ENCODE measurements around the gene WDR41.

The WDR41 gene

DNA sequence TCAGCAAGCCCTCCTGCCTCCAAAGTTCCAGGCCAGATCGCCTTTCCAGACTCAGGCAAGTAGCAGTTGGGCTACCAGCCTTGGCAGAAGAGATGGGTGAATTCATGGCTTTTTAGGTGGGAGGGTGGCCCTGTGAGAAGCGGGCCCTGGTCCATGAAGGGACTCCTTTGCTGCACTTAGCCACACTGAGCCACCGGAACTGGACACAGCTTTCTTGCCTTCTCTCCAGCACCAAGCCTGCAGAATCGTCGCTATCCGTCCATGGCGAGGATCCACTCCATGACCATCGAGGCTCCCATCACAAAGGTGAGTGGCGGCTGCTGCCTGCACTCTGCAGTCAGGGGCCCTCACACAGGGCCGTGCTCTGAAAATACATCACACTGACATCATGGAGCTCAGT, 85.0 kb downstream of the WDR41 start:
- TF ChIP-seq, protein P1, sequence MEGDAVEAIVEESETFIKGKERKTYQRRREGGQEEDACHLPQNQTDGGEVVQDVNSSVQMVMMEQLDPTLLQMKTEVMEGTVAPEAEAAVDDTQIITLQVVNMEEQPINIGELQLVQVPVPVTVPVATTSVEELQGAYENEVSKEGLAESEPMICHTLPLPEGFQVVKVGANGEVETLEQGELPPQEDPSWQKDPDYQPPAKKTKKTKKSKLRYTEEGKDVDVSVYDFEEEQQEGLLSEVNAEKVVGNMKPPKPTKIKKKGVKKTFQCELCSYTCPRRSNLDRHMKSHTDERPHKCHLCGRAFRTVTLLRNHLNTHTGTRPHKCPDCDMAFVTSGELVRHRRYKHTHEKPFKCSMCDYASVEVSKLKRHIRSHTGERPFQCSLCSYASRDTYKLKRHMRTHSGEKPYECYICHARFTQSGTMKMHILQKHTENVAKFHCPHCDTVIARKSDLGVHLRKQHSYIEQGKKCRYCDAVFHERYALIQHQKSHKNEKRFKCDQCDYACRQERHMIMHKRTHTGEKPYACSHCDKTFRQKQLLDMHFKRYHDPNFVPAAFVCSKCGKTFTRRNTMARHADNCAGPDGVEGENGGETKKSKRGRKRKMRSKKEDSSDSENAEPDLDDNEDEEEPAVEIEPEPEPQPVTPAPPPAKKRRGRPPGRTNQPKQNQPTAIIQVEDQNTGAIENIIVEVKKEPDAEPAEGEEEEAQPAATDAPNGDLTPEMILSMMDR (conservative IDR thresholded peaks at IDR 0.05; ENCODE audit: low read length), result no peak
- no peak overlapping the region for H3K4me3 ChIP-seq (ENCODE audit: low read length)
- DNase-seq (ENCODE audit: low read depth), result no peak

DNA sequence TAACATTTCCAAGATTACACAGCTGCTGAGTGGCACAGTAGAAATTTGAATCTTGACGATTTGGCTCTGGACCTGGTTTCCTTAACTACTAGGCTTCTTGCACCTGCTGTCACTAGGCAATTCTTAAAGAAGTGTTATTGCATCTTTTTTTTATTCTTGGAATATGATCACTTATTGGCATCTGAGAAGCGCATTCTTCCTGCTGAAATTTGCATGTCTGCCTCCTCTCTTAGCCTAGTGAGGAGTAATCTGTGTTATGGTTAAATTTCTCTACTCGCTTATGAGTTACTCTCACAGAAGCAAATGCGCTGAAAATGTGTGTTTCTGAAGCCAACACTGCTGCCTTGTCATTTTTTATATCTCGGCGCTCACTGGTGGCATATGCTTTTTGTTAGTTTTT, 89.3 kb downstream of the WDR41 start:
- no peak for DNase-seq (ENCODE audit: low read depth)
- no peak overlapping the region for H3K4me3 ChIP-seq (ENCODE audit: low read length)
- TF ChIP-seq, protein P1 (conservative IDR thresholded peaks at IDR 0.05; ENCODE audit: low read length), result no peak

DNA sequence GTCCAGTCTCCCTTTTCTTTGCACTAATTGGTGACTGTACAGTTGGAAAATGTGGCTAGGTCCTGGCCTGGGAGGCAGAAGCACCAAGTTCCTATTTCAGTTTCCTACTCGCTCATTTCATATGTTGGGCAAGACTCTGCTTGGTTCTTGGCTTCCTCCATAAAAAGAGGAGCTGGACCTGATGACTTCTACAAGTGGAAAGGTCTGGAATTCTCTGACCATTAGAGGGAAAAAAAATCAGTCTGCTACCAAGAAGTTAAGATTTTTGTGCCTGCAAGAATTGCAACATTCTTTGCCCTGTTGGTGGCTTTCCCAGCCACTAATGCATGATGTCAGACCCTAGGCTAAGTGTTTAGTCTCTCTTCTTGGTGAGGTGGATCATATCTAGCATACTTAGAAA, 91.5 kb downstream of the WDR41 start:
- TF ChIP-seq, protein P1 (conservative IDR thresholded peaks at IDR 0.05; ENCODE audit: low read length), result no peak
- DNase-seq (ENCODE audit: low read depth), result peak; percentile 89

DNA sequence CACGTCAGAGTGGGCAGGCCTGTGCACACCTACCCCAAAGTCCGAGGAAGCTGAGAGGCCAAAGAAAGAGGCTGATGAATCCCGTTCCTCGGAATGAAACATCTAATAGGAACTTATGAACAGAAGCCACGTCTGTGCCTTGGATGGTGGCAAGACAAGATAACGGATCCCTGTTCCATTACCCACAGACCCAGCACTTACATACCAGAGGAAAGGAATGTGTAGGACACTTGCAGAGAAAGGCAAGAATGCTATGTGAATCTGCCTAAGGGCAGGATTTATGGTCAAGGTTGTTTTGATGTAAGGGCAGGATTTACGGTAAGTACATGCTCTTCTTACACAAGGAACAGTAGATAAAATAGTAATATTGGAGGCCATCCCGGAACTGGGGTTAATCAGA, 93.2 kb downstream of the WDR41 start:
- TF ChIP-seq, protein P1 (conservative IDR thresholded peaks at IDR 0.05; ENCODE audit: low read length), result no peak
- H3K4me3 ChIP-seq (ENCODE audit: low read length), result no peak overlapping the region
- DNase-seq (ENCODE audit: low read depth), result peak; percentile 29

More for the DNA sequence above, 91.5 kb downstream of the WDR41 start:
- no peak overlapping the region for H3K4me3 ChIP-seq (ENCODE audit: low read length)

DNA sequence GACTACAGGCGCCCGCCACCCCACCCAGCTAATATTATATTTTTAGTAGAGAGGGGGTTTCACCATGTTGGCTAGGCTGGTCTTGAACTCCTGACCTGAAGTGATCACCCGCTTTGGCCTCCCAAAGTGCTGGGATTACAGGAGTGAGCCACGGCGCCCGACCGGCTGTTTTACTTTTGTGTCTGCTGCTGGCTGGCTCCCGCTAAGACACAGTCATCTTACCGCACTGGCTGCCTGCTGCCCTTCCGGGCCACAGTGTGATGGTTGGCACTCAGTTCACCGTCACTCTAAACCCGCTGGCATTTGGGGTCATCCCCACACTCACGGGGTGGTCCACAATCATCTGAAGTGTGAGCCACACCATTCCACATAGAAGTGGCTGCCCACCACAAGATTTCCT, 93.7 kb downstream of the WDR41 start:
- no peak for DNase-seq (ENCODE audit: low read depth)
- TF ChIP-seq, protein P1 (conservative IDR thresholded peaks at IDR 0.05; ENCODE audit: low read length), result no peak
- no peak overlapping the region for H3K4me3 ChIP-seq (ENCODE audit: low read length)

DNA sequence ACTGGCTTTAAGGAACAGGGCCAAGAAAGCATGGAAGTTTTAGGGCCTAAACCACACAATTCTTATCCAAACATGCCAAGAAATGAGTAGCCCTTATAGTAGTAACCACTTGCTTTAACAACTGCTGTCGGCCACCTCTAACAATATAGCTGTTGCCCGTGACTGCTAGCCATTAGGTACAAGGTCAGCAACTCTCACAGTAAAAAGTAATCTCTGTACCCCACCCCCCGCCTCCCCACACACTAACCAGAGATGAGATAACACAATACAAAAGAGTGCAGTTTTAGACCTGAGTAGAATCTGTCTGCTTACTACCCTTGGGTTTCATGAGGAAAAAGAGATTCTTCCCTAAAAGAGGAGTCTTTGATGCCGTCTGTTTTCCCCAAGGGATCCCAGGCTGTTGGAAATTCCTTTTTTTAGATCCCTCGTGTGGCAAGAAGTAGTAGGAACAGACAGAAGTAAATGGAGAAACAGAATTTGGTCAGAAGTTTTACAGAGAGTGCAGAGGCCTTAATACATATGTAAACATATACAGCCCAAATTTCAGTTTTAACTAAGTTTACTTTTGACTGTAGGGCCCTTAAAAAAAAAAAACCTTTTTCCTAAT, 94.3 kb downstream of the WDR41 start:
- H3K4me3 ChIP-seq (ENCODE audit: low read length), result no peak overlapping the region
- TF ChIP-seq, protein P1 (conservative IDR thresholded peaks at IDR 0.05; ENCODE audit: low read length), result no peak
- DNase-seq (ENCODE audit: low read depth), result no peak

DNA sequence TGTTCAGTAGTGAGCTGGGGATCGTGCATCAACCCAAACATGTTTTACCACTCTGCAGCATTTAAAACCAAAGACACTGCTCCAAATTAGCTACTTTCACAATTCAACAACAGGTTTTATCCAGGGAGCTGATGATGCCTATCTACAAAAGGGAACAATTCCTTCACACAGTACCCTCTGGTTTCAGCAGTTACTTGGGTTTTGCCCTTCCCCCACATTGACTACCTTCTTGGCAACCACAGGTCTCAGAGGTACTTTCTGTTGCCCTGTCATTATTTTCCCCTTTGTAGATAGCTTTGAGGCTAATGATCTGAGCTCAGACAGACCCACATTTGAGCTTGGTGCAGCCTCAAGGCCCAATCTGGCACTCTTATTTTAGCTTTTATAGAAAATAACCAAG, 96.1 kb downstream of the WDR41 start:
- H3K4me3 ChIP-seq (ENCODE audit: low read length), result no peak overlapping the region
- TF ChIP-seq, protein P1 (conservative IDR thresholded peaks at IDR 0.05; ENCODE audit: low read length), result no peak
- DNase-seq (ENCODE audit: low read depth), result no peak

Data from AG10803 (cell line).